ENCODE results near the gene ITK. TPM values are rescaled to one million over a fixed set of nuclear protein-coding genes. Genes with fewer than 3 reads are reported as not detected.
A peak's percentile ranks its signal among the peaks of the same experiment; 100 is the strongest.

Gene ITK
- total and polyA plus RNA-seq, 2 donors (not counting 1 experiment from before 2014, with no cell fraction given), result 0.75 to 1.1 TPM

GRCh38 chr5:157253547-157253946 lies 72.9 kb downstream of the ITK start:
- DNase-seq (peak; percentile 75), ATAC-seq (ENCODE audit: low read depth) (peak; percentile 91)
- Histone ChIP-seq H3K27me3 (replicated peaks in 1 of 4; ENCODE audit: control extremely low read depth in 1 of 4, control insufficient read depth in 3 of 4, insufficient read depth in 4 of 4, low read length in 3 of 4) (no peaks in the 10 kb centered on the region), H4K20me1 (ENCODE audit: control insufficient read depth, insufficient read depth, low read length, poor library complexity, severe bottlenecking) (no peaks in the 10 kb centered on the region), H3K4me3 (ENCODE audit: control extremely low read depth in 1 of 5, extremely low read depth in 1 of 5, insufficient read depth in 1 of 5, low read depth in 2 of 5, low read length in 4 of 5) (peak overlapping the region in 2 of 5 experiments; percentile 13 to 34), H3K4me1 (ENCODE audit: control insufficient read depth in 2 of 2, insufficient read depth in 2 of 2, low read length in 2 of 2) (peaks cover 21 to 23% of the 10 kb centered on the region in 2 donors), H3K79me2 (ENCODE audit: control insufficient read depth, insufficient read depth, low read length) (no peaks in the 10 kb centered on the region), H2AFZ (ENCODE audit: insufficient read depth, low read depth, low read length, poor library complexity, severe bottlenecking) (peak overlapping the region; percentile 78), H3K4me2 (replicated peaks; ENCODE audit: low read depth, low read length, poor library complexity, severe bottlenecking) (peak overlapping the region; percentile 69), H3K36me3 (replicated peaks in 1 of 2; ENCODE audit: control extremely low read depth in 1 of 2, control insufficient read depth in 1 of 2, extremely low read depth in 1 of 2, insufficient read depth in 2 of 2, low read length in 1 of 2) (no peaks in the 10 kb centered on the region), H3K27ac (ENCODE audit: low read length in 2 of 2) (no peak overlapping the region), H3K9ac (ENCODE audit: low read length) (peak overlapping the region; percentile 40), H3K9me3 (ENCODE audit: control extremely low read depth in 1 of 3, control insufficient read depth in 2 of 3, insufficient read depth in 1 of 3, low read length in 2 of 3) (no peaks in the 10 kb centered on the region)
- Mint-ChIP-seq H3K9me3 (ENCODE audit: insufficient read depth) (no peaks in the 10 kb centered on the region), H3K4me3 (peak overlapping the region; percentile 71), H3K27ac (peak overlapping the region; percentile 82), H3K27me3 (no peaks in the 10 kb centered on the region), H3K4me1 (peaks cover 29% of the 10 kb centered on the region)
- no peak for TF ChIP-seq EZH2 (IDR thresholded peaks at IDR 0.05; ENCODE audit: borderline replicate concordance, insufficient read depth, low read depth, low read length, poor library complexity, severe bottlenecking)
- peak; percentile 96 for TF ChIP-seq CTCF (IDR thresholded peaks at IDR 0.05)
- ChIA-PET POLR2A (interaction anchor here (0.6 to 1.9 kb wide), 5 partner anchors 10 to 223 kb away, joined by 3 to 6 read pairs (median 4); no protein-coding TSS in a partner anchor), CTCF (interaction anchor here (0.7 to 24.2 kb wide), 30 partner anchors 10 to 512 kb away, joined by 3 to 495 read pairs (median 6); partner anchors contain the start of genes CYFIP2, LSM11 and MED7)
- intact Hi-C loops (cut with micrococcal nuclease), result loop anchor here (1.0 to 5.0 kb wide), 6 partner anchors 12 to 104 kb away; no protein-coding TSS in a partner anchor
- no CpG with 5 or more reads among the region's 2 CpGs for WGBS (ENCODE audit: insufficient coverage)

- ChIA-PET POLR2A (no interaction called here), CTCF (interaction anchor here (1.5 to 24.2 kb wide), 3 partner anchors 10 to 64 kb away, joined by 3 to 495 read pairs (median 321); no protein-coding TSS in a partner anchor)
- no peak overlapping the region for H3K4me3 Mint-ChIP-seq
- no peak for DNase-seq
- peaks cover 16% of the 10 kb centered on the region for H3K4me1 Mint-ChIP-seq
- H3K27me3 Mint-ChIP-seq, result no peaks in the 10 kb centered on the region
- no peak overlapping the region for H3K27ac ChIP-seq (ENCODE audit: low read length in 2 of 2)
- peaks cover 3% of the 10 kb centered on the region for H3K79me2 ChIP-seq (ENCODE audit: control insufficient read depth, insufficient read depth, low read length)
- intact Hi-C loops (cut with micrococcal nuclease), result no loop called here
- H3K4me3 ChIP-seq (ENCODE audit: control extremely low read depth in 1 of 5, extremely low read depth in 1 of 5, insufficient read depth in 1 of 5, low read depth in 2 of 5, low read length in 4 of 5), result no peak overlapping the region
- H3K9me3 Mint-ChIP-seq (ENCODE audit: insufficient read depth), result no peaks in the 10 kb centered on the region
- H3K27ac Mint-ChIP-seq, result no peak overlapping the region
- no peaks in the 10 kb centered on the region for H4K20me1 ChIP-seq (ENCODE audit: control insufficient read depth, insufficient read depth, low read length, poor library complexity, severe bottlenecking)
- no peak overlapping the region for H3K4me2 ChIP-seq (replicated peaks; ENCODE audit: low read depth, low read length, poor library complexity, severe bottlenecking)
- no peak overlapping the region for H3K9ac ChIP-seq (ENCODE audit: low read length)
- no peak overlapping the region for H2AFZ ChIP-seq (ENCODE audit: insufficient read depth, low read depth, low read length, poor library complexity, severe bottlenecking)
- no peak for TF ChIP-seq CTCF (IDR thresholded peaks at IDR 0.05)
- TF ChIP-seq EZH2 (IDR thresholded peaks at IDR 0.05; ENCODE audit: borderline replicate concordance, insufficient read depth, low read depth, low read length, poor library complexity, severe bottlenecking), result no peak
- peaks cover 8 to 9% of the 10 kb centered on the region in 2 donors for H3K4me1 ChIP-seq (ENCODE audit: control insufficient read depth in 2 of 2, insufficient read depth in 2 of 2, low read length in 2 of 2)
- WGBS (ENCODE audit: insufficient coverage), result no CpG with 5 or more reads among the region's 6 CpGs
- H3K36me3 ChIP-seq (replicated peaks in 1 of 2; ENCODE audit: control extremely low read depth in 1 of 2, control insufficient read depth in 1 of 2, extremely low read depth in 1 of 2, insufficient read depth in 2 of 2, low read length in 1 of 2), result no peaks in the 10 kb centered on the region
- no peaks in the 10 kb centered on the region for H3K9me3 ChIP-seq (ENCODE audit: control extremely low read depth in 1 of 3, control insufficient read depth in 2 of 3, insufficient read depth in 1 of 3, low read length in 2 of 3)
- H3K27me3 ChIP-seq (replicated peaks in 1 of 4; ENCODE audit: control extremely low read depth in 1 of 4, control insufficient read depth in 3 of 4, insufficient read depth in 4 of 4, low read length in 3 of 4), result no peaks in the 10 kb centered on the region
- ATAC-seq (ENCODE audit: low read depth), result no peak
These were observed 77.8 kb downstream of the ITK start for GRCh38 chr5:157258450-157258849.

All from B cell (primary cell).